ENCODE results near the gene OSBPL7.

The OSBPL7 gene

GRCh38 chr17:47831934-47832327 lies 10.3 kb upstream of the OSBPL7 start:
- Histone ChIP-seq H3K4me1 (ENCODE audit: control insufficient read depth, insufficient read depth, low read length) (peaks cover 16% of the 10 kb centered on the region), H3K9me3 (ENCODE audit: control insufficient read depth, low read length) (no peaks in the 10 kb centered on the region), H3K36me3 (ENCODE audit: control insufficient read depth, insufficient read depth, low read length) (peaks cover 9% of the 10 kb centered on the region), H3K27me3 (ENCODE audit: control insufficient read depth, insufficient read depth, low read length) (no peaks in the 10 kb centered on the region), H3K9ac (ENCODE audit: low read length) (no peak overlapping the region), H3K4me3 (ENCODE audit: low read length) (peak overlapping the region; percentile 85)

- Histone ChIP-seq H3K4me3 (ENCODE audit: low read length) (peak within 1 kb of the TSS; percentile 85), H3K9ac (ENCODE audit: low read length) (peak within 1 kb of the TSS; percentile 81), H3K9me3 (ENCODE audit: control insufficient read depth, low read length) (no peaks in the 10 kb centered on the region), H3K36me3 (ENCODE audit: control insufficient read depth, insufficient read depth, low read length) (peaks cover 10% of the 10 kb centered on the region), H3K27me3 (ENCODE audit: control insufficient read depth, insufficient read depth, low read length) (no peaks in the 10 kb centered on the region), H3K4me1 (ENCODE audit: control insufficient read depth, insufficient read depth, low read length) (peaks cover 16% of the 10 kb centered on the region)
Measured at GRCh38 chr17:47831003-47831933, 9.7 kb upstream of the OSBPL7 start, which contains the start of the genes LRRC46 and MRPL10. Gene LRRC46 (plus strand): TSS chr17:47831670. CDS start chr17:47831990, 320 bp downstream. Gene MRPL10 (minus strand): TSS chr17:47831541. CDS start chr17:47831511, 30 bp downstream.

- Histone ChIP-seq H3K9me3 (ENCODE audit: control insufficient read depth, low read length) (no peaks in the 10 kb centered on the region), H3K4me1 (ENCODE audit: control insufficient read depth, insufficient read depth, low read length) (peaks cover 16% of the 10 kb centered on the region), H3K36me3 (ENCODE audit: control insufficient read depth, insufficient read depth, low read length) (peaks cover 10% of the 10 kb centered on the region), H3K4me3 (ENCODE audit: low read length) (peak overlapping the region; percentile 85), H3K27me3 (ENCODE audit: control insufficient read depth, insufficient read depth, low read length) (no peaks in the 10 kb centered on the region), H3K9ac (ENCODE audit: low read length) (peak overlapping the region; percentile 81)
Measured at GRCh38 chr17:47830396-47831002, 8.9 kb upstream of the OSBPL7 start.

GRCh38 chr17:47829870-47830269 lies 8.3 kb upstream of the OSBPL7 start:
- H3K36me3 ChIP-seq (ENCODE audit: control insufficient read depth, insufficient read depth, low read length): peaks cover 10% of the 10 kb centered on the region
- no peak overlapping the region for H3K4me3 ChIP-seq (ENCODE audit: low read length)
- H3K27me3 ChIP-seq (ENCODE audit: control insufficient read depth, insufficient read depth, low read length): no peaks in the 10 kb centered on the region
- no peaks in the 10 kb centered on the region for H3K9me3 ChIP-seq (ENCODE audit: control insufficient read depth, low read length)
- H3K9ac ChIP-seq (ENCODE audit: low read length): no peak overlapping the region
- H3K4me1 ChIP-seq (ENCODE audit: control insufficient read depth, insufficient read depth, low read length): peaks cover 16% of the 10 kb centered on the region

- H3K9me3 ChIP-seq (ENCODE audit: control insufficient read depth, low read length): no peaks in the 10 kb centered on the region
- H3K4me1 ChIP-seq (ENCODE audit: control insufficient read depth, insufficient read depth, low read length): peaks cover 23% of the 10 kb centered on the region
- no peak overlapping the region for H3K9ac ChIP-seq (ENCODE audit: low read length)
- peaks cover 26% of the 10 kb centered on the region for H3K36me3 ChIP-seq (ENCODE audit: control insufficient read depth, insufficient read depth, low read length)
- H3K27me3 ChIP-seq (ENCODE audit: control insufficient read depth, insufficient read depth, low read length): no peaks in the 10 kb centered on the region
- no peak overlapping the region for H3K4me3 ChIP-seq (ENCODE audit: low read length)
Measured at GRCh38 chr17:47823519-47823918, 1.9 kb upstream of the OSBPL7 start.

- no peak overlapping the region for H3K4me3 ChIP-seq (ENCODE audit: low read length)
- H3K4me1 ChIP-seq (ENCODE audit: control insufficient read depth, insufficient read depth, low read length): peaks cover 31% of the 10 kb centered on the region
- no peaks in the 10 kb centered on the region for H3K9me3 ChIP-seq (ENCODE audit: control insufficient read depth, low read length)
- H3K27me3 ChIP-seq (ENCODE audit: control insufficient read depth, insufficient read depth, low read length): no peaks in the 10 kb centered on the region
- H3K9ac ChIP-seq (ENCODE audit: low read length): peak overlapping the region; percentile 94
- H3K36me3 ChIP-seq (ENCODE audit: control insufficient read depth, insufficient read depth, low read length): peaks cover 28% of the 10 kb centered on the region
Measured at GRCh38 chr17:47822785-47823184, 1.2 kb upstream of the OSBPL7 start.

- H3K36me3 ChIP-seq (ENCODE audit: control insufficient read depth, insufficient read depth, low read length): peaks cover 42% of the 10 kb centered on the region
- no peaks in the 10 kb centered on the region for H3K27me3 ChIP-seq (ENCODE audit: control insufficient read depth, insufficient read depth, low read length)
- peak overlapping the region; percentile 94 for H3K9ac ChIP-seq (ENCODE audit: low read length)
- no peaks in the 10 kb centered on the region for H3K9me3 ChIP-seq (ENCODE audit: control insufficient read depth, low read length)
- H3K4me3 ChIP-seq (ENCODE audit: low read length): peak overlapping the region; percentile 98
- H3K4me1 ChIP-seq (ENCODE audit: control insufficient read depth, insufficient read depth, low read length): peaks cover 44% of the 10 kb centered on the region
Measured at GRCh38 chr17:47821031-47821423, 567 bp downstream of the OSBPL7 start.

GRCh38 chr17:47820033-47820789 lies 1.4 kb downstream of the OSBPL7 start:
- Histone ChIP-seq H3K4me3 (ENCODE audit: low read length) (peak overlapping the region; percentile 98), H3K4me1 (ENCODE audit: control insufficient read depth, insufficient read depth, low read length) (peaks cover 52% of the 10 kb centered on the region), H3K9ac (ENCODE audit: low read length) (peak overlapping the region; percentile 94), H3K36me3 (ENCODE audit: control insufficient read depth, insufficient read depth, low read length) (peaks cover 50% of the 10 kb centered on the region), H3K27me3 (ENCODE audit: control insufficient read depth, insufficient read depth, low read length) (no peaks in the 10 kb centered on the region), H3K9me3 (ENCODE audit: control insufficient read depth, low read length) (no peaks in the 10 kb centered on the region)

- no peak overlapping the region for H3K4me3 ChIP-seq (ENCODE audit: low read length)
- H3K36me3 ChIP-seq (ENCODE audit: control insufficient read depth, insufficient read depth, low read length): peaks cover 57% of the 10 kb centered on the region
- no peaks in the 10 kb centered on the region for H3K27me3 ChIP-seq (ENCODE audit: control insufficient read depth, insufficient read depth, low read length)
- H3K4me1 ChIP-seq (ENCODE audit: control insufficient read depth, insufficient read depth, low read length): peaks cover 60% of the 10 kb centered on the region
- H3K9ac ChIP-seq (ENCODE audit: low read length): no peak overlapping the region
- H3K9me3 ChIP-seq (ENCODE audit: control insufficient read depth, low read length): no peaks in the 10 kb centered on the region
Measured at GRCh38 chr17:47819475-47819874, 2.1 kb downstream of the OSBPL7 start.

GRCh38 chr17:47818002-47818695 lies 3.4 kb downstream of the OSBPL7 start:
- peaks cover 73% of the 10 kb centered on the region for H3K4me1 ChIP-seq (ENCODE audit: control insufficient read depth, insufficient read depth, low read length)
- no peak overlapping the region for H3K9ac ChIP-seq (ENCODE audit: low read length)
- H3K4me3 ChIP-seq (ENCODE audit: low read length): no peak overlapping the region
- no peaks in the 10 kb centered on the region for H3K9me3 ChIP-seq (ENCODE audit: control insufficient read depth, low read length)
- peaks cover 60% of the 10 kb centered on the region for H3K36me3 ChIP-seq (ENCODE audit: control insufficient read depth, insufficient read depth, low read length)
- H3K27me3 ChIP-seq (ENCODE audit: control insufficient read depth, insufficient read depth, low read length): no peaks in the 10 kb centered on the region

- Histone ChIP-seq H3K4me1 (ENCODE audit: control insufficient read depth, insufficient read depth, low read length) (peaks cover 76% of the 10 kb centered on the region), H3K4me3 (ENCODE audit: low read length) (no peak overlapping the region), H3K27me3 (ENCODE audit: control insufficient read depth, insufficient read depth, low read length) (no peaks in the 10 kb centered on the region), H3K9ac (ENCODE audit: low read length) (no peak overlapping the region), H3K36me3 (ENCODE audit: control insufficient read depth, insufficient read depth, low read length) (peaks cover 65% of the 10 kb centered on the region), H3K9me3 (ENCODE audit: control insufficient read depth, low read length) (no peaks in the 10 kb centered on the region)
Measured at GRCh38 chr17:47816947-47817346, 4.6 kb downstream of the OSBPL7 start.

Data from mucosa of stomach (tissue), 1 donor.